Measurements from ENCODE around the gene PHLPP1.

Gene PHLPP1

GRCh38 chr18:62767321-62767720 lies 52.0 kb downstream of the PHLPP1 start:
- TF ChIP-seq ZC3H10 (CRISPR knock-in tag; IDR thresholded peaks at IDR 0.05) (no peak), POU6F1 (CRISPR knock-in tag; IDR thresholded peaks at IDR 0.05; ENCODE audit: borderline replicate concordance, low read depth) (no peak), CREB5 (CRISPR knock-in tag; IDR thresholded peaks at IDR 0.05; ENCODE audit: low read depth) (no peak), SNAI2 (CRISPR knock-in tag; IDR thresholded peaks at IDR 0.05) (no peak), ISL1 (CRISPR knock-in tag; IDR thresholded peaks at IDR 0.05) (no peak), PPARA (CRISPR knock-in tag; IDR thresholded peaks at IDR 0.05; ENCODE audit: borderline replicate concordance) (no peak), ZFP3 (CRISPR knock-in tag; IDR thresholded peaks at IDR 0.05) (no peak), CSDC2 (CRISPR knock-in tag; IDR thresholded peaks at IDR 0.05) (no peak), OSR1 (CRISPR knock-in tag; IDR thresholded peaks at IDR 0.05) (no peak), ESRRG (CRISPR knock-in tag; IDR thresholded peaks at IDR 0.05) (no peak), CSRNP3 (CRISPR knock-in tag; IDR thresholded peaks at IDR 0.05) (no peak), ZNF8 (CRISPR knock-in tag; IDR thresholded peaks at IDR 0.05) (no peak), TOX (CRISPR knock-in tag; IDR thresholded peaks at IDR 0.05; ENCODE audit: borderline replicate concordance) (no peak), ZNF70 (CRISPR knock-in tag; IDR thresholded peaks at IDR 0.05) (no peak), ZNF565 (CRISPR knock-in tag; conservative IDR thresholded peaks at IDR 0.05; ENCODE audit: low read depth) (no peak), RARB (CRISPR knock-in tag; IDR thresholded peaks at IDR 0.05) (no peak), ARNTL (CRISPR knock-in tag; IDR thresholded peaks at IDR 0.05; ENCODE audit: borderline replicate concordance, low read depth) (no peak)
- TF ChIP-seq, protein P1, sequence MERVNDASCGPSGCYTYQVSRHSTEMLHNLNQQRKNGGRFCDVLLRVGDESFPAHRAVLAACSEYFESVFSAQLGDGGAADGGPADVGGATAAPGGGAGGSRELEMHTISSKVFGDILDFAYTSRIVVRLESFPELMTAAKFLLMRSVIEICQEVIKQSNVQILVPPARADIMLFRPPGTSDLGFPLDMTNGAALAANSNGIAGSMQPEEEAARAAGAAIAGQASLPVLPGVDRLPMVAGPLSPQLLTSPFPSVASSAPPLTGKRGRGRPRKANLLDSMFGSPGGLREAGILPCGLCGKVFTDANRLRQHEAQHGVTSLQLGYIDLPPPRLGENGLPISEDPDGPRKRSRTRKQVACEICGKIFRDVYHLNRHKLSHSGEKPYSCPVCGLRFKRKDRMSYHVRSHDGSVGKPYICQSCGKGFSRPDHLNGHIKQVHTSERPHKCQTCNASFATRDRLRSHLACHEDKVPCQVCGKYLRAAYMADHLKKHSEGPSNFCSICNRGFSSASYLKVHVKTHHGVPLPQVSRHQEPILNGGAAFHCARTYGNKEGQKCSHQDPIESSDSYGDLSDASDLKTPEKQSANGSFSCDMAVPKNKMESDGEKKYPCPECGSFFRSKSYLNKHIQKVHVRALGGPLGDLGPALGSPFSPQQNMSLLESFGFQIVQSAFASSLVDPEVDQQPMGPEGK (CRISPR knock-in tag; IDR thresholded peaks at IDR 0.05; ENCODE audit: borderline replicate concordance) = no peak
- TF ChIP-seq, protein P2, sequence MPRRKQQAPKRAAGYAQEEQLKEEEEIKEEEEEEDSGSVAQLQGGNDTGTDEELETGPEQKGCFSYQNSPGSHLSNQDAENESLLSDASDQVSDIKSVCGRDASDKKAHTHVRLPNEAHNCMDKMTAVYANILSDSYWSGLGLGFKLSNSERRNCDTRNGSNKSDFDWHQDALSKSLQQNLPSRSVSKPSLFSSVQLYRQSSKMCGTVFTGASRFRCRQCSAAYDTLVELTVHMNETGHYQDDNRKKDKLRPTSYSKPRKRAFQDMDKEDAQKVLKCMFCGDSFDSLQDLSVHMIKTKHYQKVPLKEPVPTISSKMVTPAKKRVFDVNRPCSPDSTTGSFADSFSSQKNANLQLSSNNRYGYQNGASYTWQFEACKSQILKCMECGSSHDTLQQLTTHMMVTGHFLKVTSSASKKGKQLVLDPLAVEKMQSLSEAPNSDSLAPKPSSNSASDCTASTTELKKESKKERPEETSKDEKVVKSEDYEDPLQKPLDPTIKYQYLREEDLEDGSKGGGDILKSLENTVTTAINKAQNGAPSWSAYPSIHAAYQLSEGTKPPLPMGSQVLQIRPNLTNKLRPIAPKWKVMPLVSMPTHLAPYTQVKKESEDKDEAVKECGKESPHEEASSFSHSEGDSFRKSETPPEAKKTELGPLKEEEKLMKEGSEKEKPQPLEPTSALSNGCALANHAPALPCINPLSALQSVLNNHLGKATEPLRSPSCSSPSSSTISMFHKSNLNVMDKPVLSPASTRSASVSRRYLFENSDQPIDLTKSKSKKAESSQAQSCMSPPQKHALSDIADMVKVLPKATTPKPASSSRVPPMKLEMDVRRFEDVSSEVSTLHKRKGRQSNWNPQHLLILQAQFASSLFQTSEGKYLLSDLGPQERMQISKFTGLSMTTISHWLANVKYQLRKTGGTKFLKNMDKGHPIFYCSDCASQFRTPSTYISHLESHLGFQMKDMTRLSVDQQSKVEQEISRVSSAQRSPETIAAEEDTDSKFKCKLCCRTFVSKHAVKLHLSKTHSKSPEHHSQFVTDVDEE (CRISPR knock-in tag; IDR thresholded peaks at IDR 0.05) = no peak
- ATAC-seq = no peak

DNA sequence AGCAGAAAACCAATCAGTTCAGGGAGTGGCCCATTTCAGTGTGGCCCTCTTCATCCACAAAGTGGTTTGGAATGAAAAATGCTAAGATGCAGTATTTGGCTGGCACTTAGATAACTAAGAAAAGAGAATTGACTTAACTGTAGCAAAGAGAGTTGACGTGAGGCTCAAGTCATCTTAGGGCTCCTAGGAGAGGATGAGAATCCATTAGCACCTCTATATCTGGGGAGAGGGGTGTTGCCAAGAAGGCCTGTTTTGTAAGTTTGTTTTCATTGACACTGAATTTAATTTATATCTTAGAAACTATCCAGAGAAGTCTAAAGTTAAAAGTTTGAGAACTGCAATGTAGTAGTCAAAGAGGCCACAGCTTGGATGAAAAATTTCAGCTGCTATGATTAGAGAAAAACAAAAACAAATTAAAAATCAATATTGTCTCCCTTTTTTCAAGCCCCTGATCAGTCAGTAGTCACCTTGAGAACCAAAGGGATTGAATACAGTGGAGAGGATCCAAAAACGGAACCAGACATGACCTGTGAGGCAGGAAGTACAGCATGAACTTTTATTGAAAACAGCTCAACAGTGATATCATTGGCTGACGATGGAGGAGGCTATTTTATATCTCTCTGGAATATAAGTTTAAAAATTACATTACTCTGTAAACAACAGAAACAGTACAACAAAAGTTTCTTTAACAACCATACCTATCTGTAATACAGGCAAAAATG lies 52.7 kb downstream of the PHLPP1 start:
- peak; percentile 54; the same call in 1 of the 3 replicates for ATAC-seq
- no peak for TF ChIP-seq POU6F1 (CRISPR knock-in tag; IDR thresholded peaks at IDR 0.05; ENCODE audit: borderline replicate concordance, low read depth)

GRCh38 chr18:62768558-62768943 lies 53.2 kb downstream of the PHLPP1 start:
- ATAC-seq = no peak; the same call in 2 of the 3 replicates
- TF ChIP-seq, protein P1 (CRISPR knock-in tag; IDR thresholded peaks at IDR 0.05; ENCODE audit: borderline replicate concordance) = no peak
- TF ChIP-seq ZNF70 (CRISPR knock-in tag; IDR thresholded peaks at IDR 0.05) (no peak), OSR1 (CRISPR knock-in tag; IDR thresholded peaks at IDR 0.05) (no peak), TOX (CRISPR knock-in tag; IDR thresholded peaks at IDR 0.05; ENCODE audit: borderline replicate concordance) (no peak), ZFP3 (CRISPR knock-in tag; IDR thresholded peaks at IDR 0.05) (no peak), ISL1 (CRISPR knock-in tag; IDR thresholded peaks at IDR 0.05) (no peak), ARNTL (CRISPR knock-in tag; IDR thresholded peaks at IDR 0.05; ENCODE audit: borderline replicate concordance, low read depth) (no peak), SNAI2 (CRISPR knock-in tag; IDR thresholded peaks at IDR 0.05) (no peak), PPARA (CRISPR knock-in tag; IDR thresholded peaks at IDR 0.05; ENCODE audit: borderline replicate concordance) (no peak), ZC3H10 (CRISPR knock-in tag; IDR thresholded peaks at IDR 0.05) (no peak), ZFP30 (CRISPR knock-in tag; IDR thresholded peaks at IDR 0.05) (no peak), ZNF565 (CRISPR knock-in tag; conservative IDR thresholded peaks at IDR 0.05; ENCODE audit: low read depth) (no peak)

Data from SK-N-SH treated with all-trans-retinoic acid at 6 μM for 48 hours (cell line).